Ovary (tissue), 9 donors: ENCODE measurements around the gene KCNK7. TPM values are rescaled to one million over a fixed set of nuclear protein-coding genes. Genes with fewer than 3 reads are reported as not detected.
A peak's percentile ranks its signal among the peaks of the same experiment; 100 is the strongest.

Source experiments
- DNase-seq, 5 donors: peaks; one replicate each; pipeline ENCODE4 v3.0.0-alpha.2; 2019 to 2020
- H3K27ac ChIP-seq, 2 donors: fragments of 200-600 bp; one replicate each; pipeline versions ENCODE4 v1.5.1 to v1.8.0; 2019 to 2022
- H3K27me3 ChIP-seq: fragments of 200-600 bp; one replicate; pipeline ENCODE4 v1.8.0; 2022
- H3K36me3 ChIP-seq: fragments of 200-600 bp; sonication (generic); one replicate; pipeline ENCODE4 v1.5.1; 2019
- H3K4me1 ChIP-seq: one replicate; pipeline ENCODE4 v1.8.1; 2013; ENCODE audit warnings: mild to moderate bottlenecking, moderate library complexity; ENCODE audit not compliant: insufficient read depth
- H3K4me3 ChIP-seq: fragments of 200-600 bp; sonication (generic); one replicate; pipeline ENCODE4 v1.5.1; 2017
- H3K9me3 ChIP-seq, 2 donors: fragments of 200-600 bp in 1 of 2; sonication (generic) in 1 of 2; one replicate each; pipeline versions ENCODE4 v1.5.1 to v1.8.1; 2013 to 2019; ENCODE audit warnings: mild to moderate bottlenecking in 1 of 2, moderate library complexity in 1 of 2
- CTCF ChIP-seq, 3 donors: fragments of 450-650 bp in 2 of 3; fragments of 200-600 bp in 1 of 3; IDR thresholded peaks; one replicate each; pipeline versions ENCODE4 v1.5.1 to v1.8.0; 2016 to 2022; ENCODE audit warnings: antibody characterized with exemption in 3 of 3, mild to moderate bottlenecking in 1 of 3
- EP300 ChIP-seq: sonication (generic); formaldehyde crosslinking; IDR thresholded peaks from one replicate; pipeline ENCODE4 v1.6.1; 2017; ENCODE audit warnings: antibody characterized with exemption
- POLR2A ChIP-seq: fragments of 450-650 bp; IDR thresholded peaks from one replicate; pipeline ENCODE4 v1.6.1; 2017; ENCODE audit warnings: antibody characterized with exemption, mild to moderate bottlenecking, moderate library complexity
- WGBS, 3 donors: extraction: QIAGEN DNeasy Blood & Tissue Kit in 1 of 3; methylation state at CpG; one replicate each; pipeline versions ENCODE4 v1.1.5 to v1.1.7; 2013 to 2017; 5-methylcytosine and 5-hydroxymethylcytosine counted together
- intact Hi-C, 4 donors: fragments of 100-400 bp; cut with DNase I; formaldehyde crosslinking; loops; one replicate each; pipeline versions ENCODE4 v1.11.0 to v1.15.1; 2022 to 2023
- polyA plus RNA-seq, 2 donors: library from polyadenylated mRNA; stranded (reverse); fragments of 200-250 nt in 1 of 2; fragments of 350-450 nt in 1 of 2; fragmentation: Illumina TruSeq in 1 of 2; extraction: RNeasy Lipid Tissue Mini Kit (QIAGEN cat#74804) in 1 of 2; gene quantifications; one replicate each; pipeline ENCODE4 v1.2.3, GENCODE V29; 2013 to 2014
- total RNA-seq, 7 donors: library from RNA; depleted of rRNA in 2 of 7; stranded (reverse); fragments of >200 nt in 2 of 7; fragmentation: NEBNext Ultra II Directional in 3 of 7; extraction: Animal tissue kit (Norgen Biotek cat#: 25700) in 3 of 7; gene quantifications; one replicate each; pipeline versions ENCODE4 v1.1.0 to v1.2.4, GENCODE V29; 2016 to 2023
- donor health status: DM: no; HTN: no; CAD: no; lungs with moderate emphysema.
- donor health status: DM: no; HTN: no; CAD: no.
- donor health status: Bipolar disorder and iron deficiency.
- donor health status: DM: yes; HTN: yes; CAD: no.
- donor health status: DM: no; HTN: no; CAD: no.
- donor health status: DM: yes; HTN: yes; CAD: no.

Gene KCNK7
- total and polyA plus RNA-seq, 9 donors: 0.65 to 4.0 (median 1.2) TPM; not detected in 1

- Histone ChIP-seq H3K36me3 (no peaks in the 10 kb centered on the region), H3K9me3 (no peaks in the 10 kb centered on the region), H3K27ac (peak overlapping the region; percentile 51 to 100), H3K4me1 (peaks cover 28% of the 10 kb centered on the region), H3K27me3 (no peaks in the 10 kb centered on the region), H3K4me3 (no peak overlapping the region)
- peak in 2 of 5 donors; percentile 48 for DNase-seq
- 45 to 52% (median 52%) methylated on average over 6 of the region's 6 CpGs for WGBS, 3 donors
- no peak for TF ChIP-seq POLR2A
- TF ChIP-seq CTCF (IDR thresholded peaks at IDR 0.05): no peak
- TF ChIP-seq EP300: no peak
- intact Hi-C loops: loop anchor here in 1 of 4 donors (2.0 kb wide), 1 partner anchor 13 kb away; no protein-coding TSS in a partner anchor
These were observed 39.8 kb downstream of the KCNK7 start for GRCh38 chr11:65555693-65556231.

- Histone ChIP-seq H3K27me3 (no peaks in the 10 kb centered on the region), H3K36me3 (no peaks in the 10 kb centered on the region), H3K4me1 (peaks cover 22% of the 10 kb centered on the region), H3K27ac (peak overlapping the region; percentile 51 to 100), H3K9me3 (no peaks in the 10 kb centered on the region), H3K4me3 (no peak overlapping the region)
- no peak for DNase-seq
- TF ChIP-seq POLR2A (no peak), EP300 (no peak), CTCF (IDR thresholded peaks at IDR 0.05) (no peak)
- intact Hi-C loops: no loop called here
- 73 to 92% (median 87%) methylated on average over 4 of the region's 4 CpGs for whole genome bisulfite sequencing, 3 donors
These were observed 40.7 kb downstream of the KCNK7 start for GRCh38 chr11:65554842-65555430.

GRCh38 chr11:65554057-65554818, 41.4 kb downstream of the KCNK7 start:
- Histone ChIP-seq H3K9me3 (no peaks in the 10 kb centered on the region), H3K27me3 (no peaks in the 10 kb centered on the region), H3K4me1 (peaks cover 16% of the 10 kb centered on the region), H3K4me3 (no peak overlapping the region), H3K27ac (no peak overlapping the region), H3K36me3 (no peaks in the 10 kb centered on the region)
- intact Hi-C loops: no loop called here
- 83 to 84% (median 83%) methylated on average over 17 to 27 of the region's 27 CpGs for WGBS, 3 donors
- TF ChIP-seq EP300 (no peak), POLR2A (no peak), CTCF (IDR thresholded peaks at IDR 0.05) (no peak)
- no peak for DNase-seq

GRCh38 chr11:65553301-65554001, 42.1 kb downstream of the KCNK7 start:
- DNase-seq: peak in 1 of 5 donors; percentile 41
- Histone ChIP-seq H3K27ac (no peak overlapping the region), H3K4me3 (no peak overlapping the region), H3K36me3 (no peaks in the 10 kb centered on the region), H3K4me1 (peaks cover 12% of the 10 kb centered on the region), H3K27me3 (no peaks in the 10 kb centered on the region), H3K9me3 (no peaks in the 10 kb centered on the region)
- intact Hi-C loops: no loop called here
- TF ChIP-seq POLR2A (no peak), CTCF (IDR thresholded peaks at IDR 0.05) (no peak), EP300 (no peak)
- 74 to 77% (median 76%) methylated on average over 14 to 37 of the region's 37 CpGs for WGBS, 3 donors
